Measurements from ENCODE around the gene SV2A. TPM values are rescaled to one million over a fixed set of nuclear protein-coding genes. Genes with fewer than 3 reads are reported as not detected.
"Not testable (repeated sequence)": the region's sequence is repeated elsewhere in the genome, so short reads cannot be mapped to it uniquely, and the experiment has no call there.

Gene SV2A
- total RNA-seq, 1 donor from 2014 or later, result 1.7 TPM

DNA sequence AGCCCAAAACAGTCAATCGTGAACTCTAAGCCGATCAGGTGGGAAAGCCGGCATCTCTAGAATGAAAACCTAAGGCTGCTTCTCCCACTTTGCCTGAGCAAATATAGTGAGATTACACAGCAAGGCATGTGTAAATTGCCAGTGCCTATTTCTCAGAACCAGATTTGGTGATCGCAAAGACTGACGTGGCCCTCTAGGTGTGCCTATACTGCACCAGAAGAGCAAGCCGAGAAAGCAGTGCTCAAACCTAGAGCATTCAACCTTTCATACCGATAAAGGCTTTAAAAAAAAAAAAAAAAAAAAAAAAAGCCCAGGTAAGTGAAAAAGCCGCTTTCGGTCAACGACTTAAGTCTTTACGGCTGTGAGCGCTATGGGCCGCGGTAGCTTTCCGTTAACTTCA lies 57.4 kb downstream of the SV2A start:
- ATAC-seq; DNase-seq (ENCODE audit: low spot score); intact Hi-C loops (cut with DNase I): not testable (repeated sequence)

Other genes starting within 250 kb of the SV2A start
- gene FCGR1A, start 135.2 kb downstream of the SV2A start, total RNA-seq, result 36.5 TPM
- gene BOLA1, start 18.3 kb downstream of the SV2A start, total RNA-seq, result 13.7 TPM
- 32.7 TPM for gene SF3B4, start 10.0 kb upstream of the SV2A start, total RNA-seq
- gene MTMR11, start 19.0 kb upstream of the SV2A start, total RNA-seq, result 16.4 TPM
- 102 TPM for gene OTUD7B, start 92.9 kb upstream of the SV2A start, total RNA-seq
- gene VPS45, start 149.9 kb upstream of the SV2A start, total RNA-seq, result 44.1 TPM
- gene PLEKHO1, start 232.1 kb upstream of the SV2A start, total RNA-seq, result 53.4 TPM